ENCODE data around the gene TADA1.

The TADA1 gene, protein sequence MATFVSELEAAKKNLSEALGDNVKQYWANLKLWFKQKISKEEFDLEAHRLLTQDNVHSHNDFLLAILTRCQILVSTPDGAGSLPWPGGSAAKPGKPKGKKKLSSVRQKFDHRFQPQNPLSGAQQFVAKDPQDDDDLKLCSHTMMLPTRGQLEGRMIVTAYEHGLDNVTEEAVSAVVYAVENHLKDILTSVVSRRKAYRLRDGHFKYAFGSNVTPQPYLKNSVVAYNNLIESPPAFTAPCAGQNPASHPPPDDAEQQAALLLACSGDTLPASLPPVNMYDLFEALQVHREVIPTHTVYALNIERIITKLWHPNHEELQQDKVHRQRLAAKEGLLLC

GRCh38 chr1:166875734-166876539 is at the start of gene TADA1:
Gene TADA1, minus strand, starts transcription at chr1:166876264. Its CDS starts 31 bp downstream, at chr1:166876233.
- in situ Hi-C loops (cut with MboI; ENCODE audit: low sequenced_read_pairs): no loop called here

- in situ Hi-C loops (cut with MboI; ENCODE audit: low sequenced_read_pairs): loop anchor here (25.0 kb wide), 1 partner anchor 512 kb away; no protein-coding TSS in a partner anchor
Measured at GRCh38 chr1:166924823-166925541, 48.9 kb upstream of the TADA1 start.

- in situ Hi-C loops (cut with MboI; ENCODE audit: low sequenced_read_pairs): loop anchor here (25.0 kb wide), 1 partner anchor 516 kb away; no protein-coding TSS in a partner anchor
Measured at GRCh38 chr1:166920561-166921475, 44.8 kb upstream of the TADA1 start.

DNA sequence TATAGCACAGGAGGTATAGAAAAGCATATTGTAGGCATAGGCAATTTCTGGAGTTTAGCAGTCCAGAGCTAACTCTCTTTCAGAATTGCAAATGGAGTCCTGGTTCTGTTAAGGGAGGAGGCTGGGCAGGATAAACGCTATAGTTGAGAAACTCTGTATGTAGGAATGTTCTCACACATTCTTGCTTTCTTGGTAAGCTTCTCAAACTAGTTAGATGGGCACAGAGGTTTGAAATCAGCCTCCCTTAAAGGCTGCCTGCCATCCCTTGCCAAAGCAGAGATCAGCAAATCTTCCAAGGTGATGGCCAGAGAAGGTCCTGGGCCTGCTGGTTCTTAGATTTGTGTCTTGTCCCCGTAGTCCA is 42.9 kb upstream of the TADA1 start:
- in situ Hi-C loops (cut with MboI; ENCODE audit: low sequenced_read_pairs): loop anchor here (10.0 to 25.0 kb wide), 2 partner anchors 136 to 518 kb away; no protein-coding TSS in a partner anchor

- in situ Hi-C loops (cut with MboI; ENCODE audit: low sequenced_read_pairs): loop anchor here (10.0 to 25.0 kb wide), 2 partner anchors 136 to 519 kb away; no protein-coding TSS in a partner anchor
Measured at GRCh38 chr1:166918088-166918955, 42.3 kb upstream of the TADA1 start.

DNA sequence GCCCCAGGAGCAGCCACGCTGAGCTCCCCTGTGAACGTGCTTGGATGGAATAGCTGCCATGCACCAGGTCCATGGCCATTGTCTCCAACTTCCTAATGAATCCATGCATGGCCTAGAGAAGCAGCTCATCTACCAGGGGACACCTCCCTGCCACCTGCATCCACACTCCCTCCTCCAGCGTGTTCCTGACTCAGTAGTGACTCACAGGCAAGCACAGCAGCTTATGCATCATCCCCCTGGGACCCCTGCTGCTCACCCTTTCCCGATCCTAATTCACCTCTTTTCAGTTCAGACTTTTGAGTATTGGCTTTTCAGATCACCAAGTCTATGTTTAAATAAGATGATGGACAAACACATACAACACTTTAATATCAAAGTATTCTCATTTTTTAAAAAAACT is 39.9 kb upstream of the TADA1 start:
- in situ Hi-C loops (cut with MboI; ENCODE audit: low sequenced_read_pairs): loop anchor here (10.0 to 25.0 kb wide), 2 partner anchors 139 to 521 kb away; no protein-coding TSS in a partner anchor

DNA sequence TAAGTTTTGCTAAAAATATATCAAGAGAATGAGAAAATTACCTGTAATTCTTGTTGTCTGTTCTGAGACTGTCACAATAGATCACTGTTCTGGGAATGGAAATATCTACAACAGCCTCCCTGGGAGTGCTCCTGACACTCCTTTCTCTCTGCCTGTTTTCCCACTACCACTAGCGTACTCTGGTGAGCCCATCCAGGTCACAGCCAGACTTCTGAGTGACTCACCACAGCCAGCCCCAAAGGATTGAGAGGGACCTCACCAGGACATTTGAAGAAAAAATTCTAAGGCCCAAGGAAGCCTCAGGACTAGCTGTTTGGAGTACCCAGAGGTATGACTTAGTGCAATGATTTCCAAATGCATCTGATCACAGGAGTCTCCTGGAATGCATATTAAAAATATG is 39.0 kb upstream of the TADA1 start:
- in situ Hi-C loops (cut with MboI; ENCODE audit: low sequenced_read_pairs): loop anchor here (10.0 to 25.0 kb wide), 2 partner anchors 140 to 522 kb away; no protein-coding TSS in a partner anchor

DNA sequence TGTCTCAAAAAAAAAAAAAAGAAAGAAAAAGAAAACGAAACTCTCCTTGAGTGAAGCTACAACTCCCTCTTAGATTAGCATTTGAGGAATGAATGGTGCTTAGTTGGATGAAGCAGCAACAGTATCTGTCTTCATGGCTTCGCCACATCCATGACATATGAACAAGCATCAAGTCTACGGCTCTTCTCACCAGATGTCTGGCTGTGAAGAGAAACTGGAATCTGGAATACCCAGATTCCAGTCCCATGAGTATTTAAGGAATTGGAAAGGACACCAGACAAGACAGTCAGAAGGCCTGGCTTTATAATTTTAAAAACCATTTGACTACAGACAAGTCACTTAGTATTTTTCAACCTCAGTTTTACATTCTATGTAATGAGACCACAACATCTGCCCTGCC is 38.0 kb upstream of the TADA1 start:
- in situ Hi-C loops (cut with MboI; ENCODE audit: low sequenced_read_pairs): loop anchor here (10.0 to 25.0 kb wide), 2 partner anchors 141 to 523 kb away; no protein-coding TSS in a partner anchor

- in situ Hi-C loops (cut with MboI; ENCODE audit: low sequenced_read_pairs): loop anchor here (10.0 to 25.0 kb wide), 2 partner anchors 143 to 526 kb away; no protein-coding TSS in a partner anchor
Measured at GRCh38 chr1:166911624-166912023, 35.6 kb upstream of the TADA1 start.

GRCh38 chr1:166910396-166910994 is 34.4 kb upstream of the TADA1 start:
- in situ Hi-C loops (cut with MboI; ENCODE audit: low sequenced_read_pairs): loop anchor here (10.0 to 25.0 kb wide), 2 partner anchors 144 to 527 kb away; no protein-coding TSS in a partner anchor

- in situ Hi-C loops (cut with MboI; ENCODE audit: low sequenced_read_pairs): loop anchor here (25.0 kb wide), 1 partner anchor 528 kb away; no protein-coding TSS in a partner anchor
Measured at GRCh38 chr1:166908942-166909341, 32.9 kb upstream of the TADA1 start.

GRCh38 chr1:166907763-166908162 is 31.7 kb upstream of the TADA1 start:
- in situ Hi-C loops (cut with MboI; ENCODE audit: low sequenced_read_pairs): loop anchor here (25.0 kb wide), 1 partner anchor 530 kb away; no protein-coding TSS in a partner anchor

DNA sequence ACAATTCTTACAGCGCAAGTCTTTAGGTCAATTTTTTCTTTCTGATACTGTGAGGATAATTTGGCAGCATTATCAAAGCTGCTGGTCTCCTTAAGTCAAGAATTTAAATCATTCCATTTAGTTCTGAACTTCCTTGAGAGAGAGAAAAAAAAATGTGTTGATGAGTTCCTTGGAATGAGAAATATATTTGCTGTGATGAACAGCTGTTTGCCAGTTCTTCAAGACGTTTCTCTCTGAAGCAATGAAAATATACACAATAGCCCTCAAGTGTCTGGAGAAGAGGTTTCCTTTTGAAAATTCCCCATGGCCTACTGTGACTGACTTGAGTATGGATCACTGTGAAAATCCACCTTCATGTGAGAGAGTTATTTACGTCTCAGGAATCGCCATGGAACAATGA is 31.0 kb upstream of the TADA1 start:
- in situ Hi-C loops (cut with MboI; ENCODE audit: low sequenced_read_pairs): loop anchor here (25.0 kb wide), 1 partner anchor 530 kb away; no protein-coding TSS in a partner anchor

DNA sequence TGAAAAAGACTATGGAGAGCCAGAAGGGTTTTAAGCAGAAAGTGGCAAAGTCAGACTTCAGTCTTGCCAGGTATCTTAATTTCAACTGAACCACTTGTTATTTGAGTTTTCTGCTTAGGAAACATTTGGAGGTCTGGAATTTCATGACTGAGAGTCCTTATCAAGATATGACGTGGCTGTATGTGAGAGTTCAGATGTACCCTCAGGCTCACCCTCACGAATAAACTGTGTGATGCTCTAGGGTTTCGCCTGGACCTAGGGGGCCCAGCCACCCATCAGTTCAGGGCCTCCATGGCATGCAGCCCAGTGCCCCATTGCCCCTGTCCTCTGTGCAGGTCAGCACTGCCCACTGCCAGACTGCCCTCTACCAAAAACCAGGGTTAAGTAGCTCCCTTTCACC is 30.6 kb upstream of the TADA1 start:
- in situ Hi-C loops (cut with MboI; ENCODE audit: low sequenced_read_pairs): loop anchor here (25.0 kb wide), 1 partner anchor 531 kb away; no protein-coding TSS in a partner anchor

DNA sequence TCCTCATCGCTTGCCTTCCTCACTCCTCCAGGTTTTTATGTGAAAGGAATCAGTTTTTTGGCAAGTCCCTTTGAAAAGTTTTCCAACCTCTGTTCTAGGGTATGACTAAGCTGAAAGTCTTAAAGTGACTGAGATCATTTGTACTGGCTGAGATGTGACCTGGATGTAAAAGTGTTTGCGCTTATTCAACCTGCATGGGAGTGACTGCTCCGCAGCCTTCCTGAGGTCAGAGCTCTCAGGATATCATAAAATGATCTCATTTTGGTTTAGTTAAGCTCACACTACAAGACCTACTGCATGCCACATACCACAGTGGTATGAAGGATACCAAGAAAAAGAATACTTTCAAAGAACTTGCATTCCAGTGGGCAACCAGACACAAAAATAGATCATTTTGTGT is 29.8 kb upstream of the TADA1 start:
- in situ Hi-C loops (cut with MboI; ENCODE audit: low sequenced_read_pairs): loop anchor here (25.0 kb wide), 1 partner anchor 531 kb away; no protein-coding TSS in a partner anchor

DNA sequence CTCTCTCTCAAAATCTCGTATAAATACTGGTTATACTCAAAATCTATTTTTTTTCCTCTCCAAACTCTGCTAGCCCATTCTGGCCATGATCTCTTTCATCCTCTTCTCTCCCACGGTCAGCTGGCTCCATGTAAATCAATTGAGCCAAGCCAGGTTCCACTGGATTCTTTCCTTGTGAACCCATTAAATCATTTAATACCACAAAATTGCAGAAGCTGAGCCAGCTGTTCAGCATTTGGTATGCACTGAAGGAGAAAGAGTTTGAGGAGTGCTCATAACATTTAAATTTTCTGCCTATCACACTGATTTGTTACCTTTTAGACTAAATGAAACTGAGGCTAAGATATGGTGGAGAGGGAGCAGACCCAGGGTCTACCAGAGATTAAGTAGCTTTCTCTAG is 29.1 kb upstream of the TADA1 start:
- in situ Hi-C loops (cut with MboI; ENCODE audit: low sequenced_read_pairs): loop anchor here (25.0 kb wide), 1 partner anchor 532 kb away; no protein-coding TSS in a partner anchor

DNA sequence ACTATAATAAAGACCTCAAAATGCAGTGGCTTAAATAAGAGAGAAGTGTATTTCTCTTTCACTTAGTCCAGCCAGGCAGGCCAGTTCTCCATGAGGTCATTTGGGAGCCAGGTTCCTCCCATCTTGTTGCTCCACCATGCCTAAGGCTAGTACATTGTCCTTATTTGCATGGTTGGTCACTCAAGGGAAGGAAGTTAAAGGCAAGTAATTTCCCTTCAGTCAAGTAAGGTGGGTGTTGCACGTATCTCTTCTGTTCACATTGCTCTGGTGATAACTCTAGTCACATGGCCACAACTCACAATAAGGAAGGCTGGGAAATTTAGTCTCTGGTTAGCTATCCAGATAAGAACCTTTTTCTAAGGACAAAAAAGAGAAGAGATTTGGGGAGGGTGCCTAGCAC is 27.2 kb upstream of the TADA1 start:
- in situ Hi-C loops (cut with MboI; ENCODE audit: low sequenced_read_pairs): loop anchor here (25.0 kb wide), 1 partner anchor 534 kb away; no protein-coding TSS in a partner anchor

DNA sequence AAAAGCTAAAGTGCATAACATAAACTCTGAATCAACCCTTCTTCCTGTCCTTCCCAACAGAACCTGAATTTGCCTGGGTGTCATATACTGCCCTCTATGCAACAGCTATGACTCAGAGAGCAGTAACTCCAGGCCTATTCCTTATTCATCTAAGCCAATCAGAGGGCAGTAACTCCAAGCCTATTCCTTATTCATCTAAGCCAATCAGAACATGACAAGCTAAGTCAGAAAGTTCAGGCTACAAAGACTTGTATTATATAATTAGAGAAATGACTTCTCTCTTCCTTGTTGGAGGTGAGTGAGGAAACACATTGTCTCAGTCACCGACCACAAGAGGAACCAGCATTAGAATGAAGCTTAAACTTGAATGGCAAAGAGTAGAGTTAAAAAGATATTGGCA is 26.2 kb upstream of the TADA1 start:
- in situ Hi-C loops (cut with MboI; ENCODE audit: low sequenced_read_pairs): loop anchor here (25.0 kb wide), 1 partner anchor 535 kb away; no protein-coding TSS in a partner anchor

All from HL-60/S4 treated with retinoic acid at 250 ng/mL for 4 days and 3 days (cell line).